ENCODE measurements around the gene LRRC51.

LRRC51 gene

GRCh38 chr11:72070491-72070890 is 10.2 kb upstream of the LRRC51 start:
- Histone ChIP-seq H3K4me2 (ENCODE audit: low read depth, low read length, poor library complexity, severe bottlenecking) (no peak overlapping the region), H3K4me3 (ENCODE audit: insufficient read depth, low read length, poor library complexity, severe bottlenecking) (no peak overlapping the region), H3K9me2 (replicated peaks; ENCODE audit: insufficient read depth, low read length) (no peaks in the 10 kb centered on the region), H3K9ac (ENCODE audit: low read length) (no peak overlapping the region), H3K9me3 (ENCODE audit: insufficient read depth, low read length) (no peaks in the 10 kb centered on the region), H4K20me1 (ENCODE audit: low read depth, low read length) (peaks cover 3% of the 10 kb centered on the region; the same call in 1 of the 2 replicates), H3K27me3 (ENCODE audit: low read length) (no peaks in the 10 kb centered on the region), H3K36me3 (ENCODE audit: low read length) (peaks cover 7% of the 10 kb centered on the region; the same call in 1 of the 2 replicates), H2AFZ (ENCODE audit: low read depth, low read length, severe bottlenecking) (no peak overlapping the region), H3K27ac (ENCODE audit: low read depth, low read length) (no peak overlapping the region), H3K79me2 (ENCODE audit: insufficient read depth, low read length) (peaks cover 96% of the 10 kb centered on the region), H3F3A (ENCODE audit: insufficient read depth) (no peaks in the 10 kb centered on the region; the same call in 1 of the 2 replicates)
- TF ChIP-seq EZH2phosphoT487 (conservative IDR thresholded peaks at IDR 0.05; ENCODE audit: low read length) (no peak), CTCF (IDR thresholded peaks at IDR 0.05; ENCODE audit: insufficient read depth, low read length, poor library complexity, severe bottlenecking) (no peak)

GRCh38 chr11:72072348-72072747 is 8.3 kb upstream of the LRRC51 start:
- no peaks in the 10 kb centered on the region for H3K9me2 ChIP-seq (replicated peaks; ENCODE audit: insufficient read depth, low read length)
- no peak for TF ChIP-seq EZH2phosphoT487 (conservative IDR thresholded peaks at IDR 0.05; ENCODE audit: low read length)
- no peak for TF ChIP-seq CTCF (IDR thresholded peaks at IDR 0.05; ENCODE audit: insufficient read depth, low read length, poor library complexity, severe bottlenecking)
- no peak overlapping the region for H3K4me3 ChIP-seq (ENCODE audit: insufficient read depth, low read length, poor library complexity, severe bottlenecking)
- no peak overlapping the region for H3K27ac ChIP-seq (ENCODE audit: low read depth, low read length)
- H3K9ac ChIP-seq (ENCODE audit: low read length) = no peak overlapping the region
- H3K4me2 ChIP-seq (ENCODE audit: low read depth, low read length, poor library complexity, severe bottlenecking) = no peak overlapping the region
- H3K36me3 ChIP-seq (ENCODE audit: low read length) = peaks cover 7% of the 10 kb centered on the region; the same call in 1 of the 2 replicates
- no peaks in the 10 kb centered on the region for H3K27me3 ChIP-seq (ENCODE audit: low read length)
- H3K9me3 ChIP-seq (ENCODE audit: insufficient read depth, low read length) = no peaks in the 10 kb centered on the region
- no peaks in the 10 kb centered on the region for H3F3A ChIP-seq (ENCODE audit: insufficient read depth)
- peaks cover 97% of the 10 kb centered on the region for H3K79me2 ChIP-seq (ENCODE audit: insufficient read depth, low read length)
- no peak overlapping the region for H2AFZ ChIP-seq (ENCODE audit: low read depth, low read length, severe bottlenecking)
- peaks cover 3% of the 10 kb centered on the region; the same call in 1 of the 2 replicates for H4K20me1 ChIP-seq (ENCODE audit: low read depth, low read length)

GRCh38 chr11:72075109-72075508 is 5.5 kb upstream of the LRRC51 start:
- Histone ChIP-seq H3K4me3 (ENCODE audit: insufficient read depth, low read length, poor library complexity, severe bottlenecking) (no peak overlapping the region), H3F3A (ENCODE audit: insufficient read depth) (no peaks in the 10 kb centered on the region), H3K9me3 (ENCODE audit: insufficient read depth, low read length) (no peaks in the 10 kb centered on the region), H3K79me2 (ENCODE audit: insufficient read depth, low read length) (peaks cover 98% of the 10 kb centered on the region), H3K9me2 (replicated peaks; ENCODE audit: insufficient read depth, low read length) (no peaks in the 10 kb centered on the region), H3K27ac (ENCODE audit: low read depth, low read length) (peak overlapping the region; percentile 10; the same call in 1 of the 2 replicates), H3K27me3 (ENCODE audit: low read length) (no peaks in the 10 kb centered on the region), H3K4me2 (ENCODE audit: low read depth, low read length, poor library complexity, severe bottlenecking) (no peak overlapping the region), H3K36me3 (ENCODE audit: low read length) (no peaks in the 10 kb centered on the region), H2AFZ (ENCODE audit: low read depth, low read length, severe bottlenecking) (no peak overlapping the region), H4K20me1 (ENCODE audit: low read depth, low read length) (peaks cover 3% of the 10 kb centered on the region; the same call in 1 of the 2 replicates), H3K9ac (ENCODE audit: low read length) (no peak overlapping the region)
- TF ChIP-seq CTCF (IDR thresholded peaks at IDR 0.05; ENCODE audit: insufficient read depth, low read length, poor library complexity, severe bottlenecking) (peak; percentile 8), EZH2phosphoT487 (conservative IDR thresholded peaks at IDR 0.05; ENCODE audit: low read length) (no peak)

All from SU-DHL-6 (cell line).